Prostate gland (tissue), 2 donors: Measurements from ENCODE around the gene TBC1D19. TPM values are rescaled to one million over a fixed set of nuclear protein-coding genes. Genes with fewer than 3 reads are reported as not detected.
"Not testable (repeated sequence)": the region's sequence is repeated elsewhere in the genome, so short reads cannot be mapped to it uniquely, and the experiment has no call there.

ENCODE experiments used
- DNase-seq: peaks from one replicate; pipeline ENCODE4 v3.0.0-alpha.2; 2019; ENCODE audit warnings: low spot score
- H3K27ac ChIP-seq, 2 donors: fragments of 200-600 bp; sonication (generic); 2 replicates each; pipeline ENCODE4 v1.5.1; 2017 to 2019
- H3K27me3 ChIP-seq: fragments of 200-600 bp; sonication (generic); replicated peaks from 2 replicates; pipeline ENCODE4 v1.5.1; 2019; ENCODE audit not compliant: insufficient read depth
- H3K36me3 ChIP-seq, 2 donors: fragments of 200-600 bp; sonication (generic); 1 replicate in 1 of 2; 2 replicates in 1 of 2; pipeline versions ENCODE4 v1.5.1 to v1.8.1; 2017 to 2019
- H3K4me1 ChIP-seq: fragments of 200-600 bp; sonication (generic); replicated peaks from 2 replicates; pipeline ENCODE4 v1.5.1; 2019
- H3K4me3 ChIP-seq, 2 donors: fragments of 200-600 bp; sonication (generic); 2 replicates each; pipeline ENCODE4 v1.5.1; 2017 to 2019
- H3K9me3 ChIP-seq: fragments of 200-600 bp; sonication (generic); 2 replicates; pipeline ENCODE4 v1.5.1; 2017
- POLR2A ChIP-seq: fragments of 450-650 bp; IDR thresholded peaks from one replicate; pipeline ENCODE4 v1.6.1; 2016; ENCODE audit warnings: antibody characterized with exemption, mild to moderate bottlenecking
- POLR2AphosphoS5 ChIP-seq: sonication (generic); formaldehyde crosslinking; IDR thresholded peaks from one replicate; pipeline ENCODE4 v1.6.1; 2017; ENCODE audit warnings: antibody characterized with exemption
- WGBS: methylation state at CpG from one replicate; pipeline ENCODE4 v1.1.5; 2018; 5-methylcytosine and 5-hydroxymethylcytosine counted together
- intact Hi-C: fragments of 100-400 bp; cut with DNase I; formaldehyde crosslinking; loops from one replicate; pipeline ENCODE4 v1.14.2; 2022
- total RNA-seq, 2 donors: library from RNA; depleted of rRNA; stranded (reverse); fragments of >200 nt; gene quantifications; one replicate each; pipeline ENCODE4 v1.1.0, GENCODE V29; 2016
- TF ChIP-seq, protein P1 (sequence below), 4 experiments: fragments of 200-600 bp in 2 of 4; fragments of 450-650 bp in 2 of 4; sonication (generic) in 2 of 4; IDR thresholded peaks; 1 replicate in 3 of 4; 2 replicates in 1 of 4; pipeline ENCODE4 v1.5.1; 2016 to 2019; ENCODE audit warnings: antibody characterized with exemption in 4 of 4, mild to moderate bottlenecking in 2 of 4, moderate library complexity in 2 of 4

The TBC1D19 gene
- total RNA-seq, 2 donors from 2014 or later, result 11.3 to 19.9 TPM

DNA sequence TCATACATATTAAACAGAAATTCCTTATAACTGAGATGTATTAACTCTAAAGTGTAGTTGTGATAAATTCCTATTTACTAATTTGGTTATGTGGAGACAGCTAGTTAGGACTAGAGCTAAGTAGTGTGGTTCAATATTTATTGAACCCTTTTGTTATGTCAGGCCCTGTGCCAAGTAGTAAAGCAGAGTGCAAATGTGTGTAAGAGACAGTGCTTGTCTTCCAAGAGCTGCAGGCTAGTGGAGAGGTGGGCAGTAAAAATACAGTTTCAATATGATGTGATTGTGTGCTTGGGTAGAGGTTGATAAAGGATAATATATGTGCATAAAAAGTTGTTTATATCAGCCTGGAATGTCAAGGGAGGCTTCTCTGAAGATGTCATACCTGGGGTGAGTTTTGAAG, 80.0 kb downstream of the TBC1D19 start:
- no peak for TF ChIP-seq POLR2A
- no peak for TF ChIP-seq POLR2AphosphoS5
- TF ChIP-seq, protein P1, sequence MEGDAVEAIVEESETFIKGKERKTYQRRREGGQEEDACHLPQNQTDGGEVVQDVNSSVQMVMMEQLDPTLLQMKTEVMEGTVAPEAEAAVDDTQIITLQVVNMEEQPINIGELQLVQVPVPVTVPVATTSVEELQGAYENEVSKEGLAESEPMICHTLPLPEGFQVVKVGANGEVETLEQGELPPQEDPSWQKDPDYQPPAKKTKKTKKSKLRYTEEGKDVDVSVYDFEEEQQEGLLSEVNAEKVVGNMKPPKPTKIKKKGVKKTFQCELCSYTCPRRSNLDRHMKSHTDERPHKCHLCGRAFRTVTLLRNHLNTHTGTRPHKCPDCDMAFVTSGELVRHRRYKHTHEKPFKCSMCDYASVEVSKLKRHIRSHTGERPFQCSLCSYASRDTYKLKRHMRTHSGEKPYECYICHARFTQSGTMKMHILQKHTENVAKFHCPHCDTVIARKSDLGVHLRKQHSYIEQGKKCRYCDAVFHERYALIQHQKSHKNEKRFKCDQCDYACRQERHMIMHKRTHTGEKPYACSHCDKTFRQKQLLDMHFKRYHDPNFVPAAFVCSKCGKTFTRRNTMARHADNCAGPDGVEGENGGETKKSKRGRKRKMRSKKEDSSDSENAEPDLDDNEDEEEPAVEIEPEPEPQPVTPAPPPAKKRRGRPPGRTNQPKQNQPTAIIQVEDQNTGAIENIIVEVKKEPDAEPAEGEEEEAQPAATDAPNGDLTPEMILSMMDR (IDR thresholded peaks at IDR 0.05), result no peak
- no peaks in the 10 kb centered on the region for H3K9me3 ChIP-seq
- intact Hi-C loops, result no loop called here
- no peaks in the 10 kb centered on the region for H3K36me3 ChIP-seq
- H3K4me1 ChIP-seq, result no peaks in the 10 kb centered on the region
- DNase-seq, result no peak
- no peaks in the 10 kb centered on the region for H3K27me3 ChIP-seq
- no peak overlapping the region for H3K27ac ChIP-seq
- H3K4me3 ChIP-seq, result no peak overlapping the region

DNA sequence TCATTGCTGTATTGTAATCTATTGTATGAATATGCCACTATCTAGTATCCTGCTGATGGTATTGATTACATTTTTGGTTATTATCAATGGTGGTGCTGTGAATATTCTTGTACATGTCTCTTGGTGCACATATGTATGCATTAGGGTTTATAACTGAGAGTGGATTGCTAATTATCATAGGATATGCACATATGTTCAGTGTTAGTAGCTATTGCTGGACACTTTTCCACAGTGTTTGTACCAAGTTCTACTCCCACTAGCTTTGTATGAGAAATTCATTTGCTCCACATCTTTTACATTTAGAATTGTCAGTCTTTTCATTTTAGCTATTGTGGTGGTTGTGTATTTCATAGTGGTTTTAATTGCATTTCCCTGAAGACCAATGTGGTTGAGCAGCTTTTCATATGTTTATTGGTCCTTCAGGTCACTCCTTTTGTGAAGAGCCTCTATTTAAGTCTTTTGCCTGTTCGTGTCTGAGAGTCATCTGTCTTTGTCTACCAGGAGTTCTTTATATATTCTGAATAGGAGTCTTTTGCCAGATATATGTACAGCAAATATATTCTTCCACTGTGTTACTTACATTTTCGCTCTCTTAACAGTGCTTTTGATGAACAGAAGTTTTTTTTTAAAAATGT, 87.1 kb downstream of the TBC1D19 start:
- no peak for DNase-seq
- no peaks in the 10 kb centered on the region for H3K4me1 ChIP-seq
- intact Hi-C loops, result no loop called here
- H3K27ac ChIP-seq, result no peak overlapping the region
- H3K9me3 ChIP-seq, result no peaks in the 10 kb centered on the region
- WGBS, result 94% methylated on average over 2 of the region's 2 CpGs
- TF ChIP-seq, protein P1 (IDR thresholded peaks at IDR 0.05), result no peak
- TF ChIP-seq POLR2A (no peak), POLR2AphosphoS5 (no peak)
- no peaks in the 10 kb centered on the region for H3K27me3 ChIP-seq
- no peaks in the 10 kb centered on the region for H3K36me3 ChIP-seq
- no peak overlapping the region for H3K4me3 ChIP-seq

DNA sequence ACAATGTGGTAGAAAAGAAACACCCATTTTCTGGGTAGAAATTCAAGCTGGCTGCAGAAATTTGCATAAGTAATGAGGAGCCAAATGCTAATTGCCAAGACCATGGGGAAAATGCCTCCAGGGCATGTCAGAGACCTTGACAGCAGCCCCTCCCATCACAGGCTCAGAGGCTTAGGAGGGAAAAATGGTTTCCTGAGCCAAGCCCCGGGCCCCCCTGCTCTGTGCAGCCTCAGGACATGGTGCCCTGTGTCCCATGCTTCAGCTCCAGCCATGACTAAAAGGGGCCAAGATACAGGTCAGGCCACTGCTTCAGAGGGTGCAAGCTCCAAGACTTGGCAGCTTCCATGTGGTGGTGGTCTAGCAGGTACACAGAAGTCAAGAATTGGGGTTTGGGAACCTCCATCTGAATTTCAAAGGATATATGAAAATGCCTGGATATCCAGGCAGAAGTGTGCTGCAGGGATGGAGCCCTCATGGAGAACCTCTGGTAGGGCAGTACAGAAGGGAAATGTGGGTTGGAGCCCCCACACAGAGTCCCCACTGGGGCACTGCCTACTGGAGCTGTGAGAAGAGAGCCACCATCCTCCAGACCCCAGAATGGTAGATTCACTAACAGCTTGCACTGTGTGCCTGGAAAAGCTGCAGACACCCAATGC, 95.3 kb downstream of the TBC1D19 start:
- H3K4me1 ChIP-seq, DNase-seq, H3K27me3 ChIP-seq, H3K36me3 ChIP-seq, intact Hi-C loops, H3K4me3 ChIP-seq, H3K27ac ChIP-seq, H3K9me3 ChIP-seq: not testable (repeated sequence)
- WGBS, result 100% methylated on average over 1 of the region's 1 CpG

DNA sequence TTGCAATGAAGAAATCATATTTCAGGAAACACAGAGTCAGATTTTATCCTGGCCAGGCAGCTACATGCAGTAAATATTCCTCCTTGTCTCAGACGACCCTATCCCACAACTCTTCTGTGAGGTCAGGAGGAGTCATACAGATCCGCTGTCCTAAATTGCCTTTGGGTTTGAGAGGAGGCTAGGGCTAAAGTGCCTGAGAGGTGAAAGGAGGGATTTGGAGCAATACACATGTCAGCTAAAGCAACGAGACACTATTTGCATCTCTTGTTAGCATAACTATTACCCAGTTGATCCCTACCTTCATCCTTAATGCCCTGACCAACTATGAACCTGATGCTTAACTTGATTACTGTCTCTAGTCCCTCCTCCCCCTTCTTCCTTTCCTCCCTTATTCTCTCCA, 98.6 kb downstream of the TBC1D19 start:
- H3K4me1 ChIP-seq, result no peaks in the 10 kb centered on the region
- no peak for DNase-seq
- no peaks in the 10 kb centered on the region for H3K27me3 ChIP-seq
- no peak for TF ChIP-seq POLR2A
- TF ChIP-seq, protein P1 (IDR thresholded peaks at IDR 0.05), result no peak
- no peak for TF ChIP-seq POLR2AphosphoS5
- H3K4me3 ChIP-seq, result no peak overlapping the region
- H3K27ac ChIP-seq, result no peak overlapping the region
- WGBS, result 84% methylated on average over 3 of the region's 3 CpGs
- intact Hi-C loops, result no loop called here
- no peaks in the 10 kb centered on the region for H3K36me3 ChIP-seq
- H3K9me3 ChIP-seq, result no peaks in the 10 kb centered on the region

DNA sequence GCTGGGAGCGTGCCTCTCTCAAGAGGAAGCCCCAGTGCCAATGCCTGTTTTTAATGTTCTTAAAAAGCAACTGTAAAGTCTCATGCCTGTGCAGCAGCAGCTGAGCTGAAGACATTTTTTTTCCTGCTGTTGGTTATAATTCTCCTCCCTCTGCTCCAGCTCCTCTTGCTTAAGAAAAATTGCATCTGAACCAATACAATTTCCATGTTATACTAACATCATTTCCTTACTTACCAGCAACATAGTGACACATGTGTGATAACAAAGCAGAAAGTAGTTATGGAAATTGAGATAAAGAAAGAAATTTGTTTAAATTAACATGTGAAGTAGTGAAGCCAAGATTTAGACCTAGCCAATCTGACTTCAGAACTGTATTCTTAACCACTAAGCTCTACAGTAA, 101.4 kb downstream of the TBC1D19 start:
- H3K4me1 ChIP-seq, result no peaks in the 10 kb centered on the region
- intact Hi-C loops, result no loop called here
- TF ChIP-seq, protein P1 (IDR thresholded peaks at IDR 0.05), result no peak
- TF ChIP-seq POLR2A (no peak), POLR2AphosphoS5 (no peak)
- 100% methylated on average over 1 of the region's 1 CpG for WGBS
- H3K27me3 ChIP-seq, result no peaks in the 10 kb centered on the region
- no peaks in the 10 kb centered on the region for H3K9me3 ChIP-seq
- H3K36me3 ChIP-seq, result no peaks in the 10 kb centered on the region
- no peak overlapping the region for H3K27ac ChIP-seq
- no peak overlapping the region for H3K4me3 ChIP-seq
- DNase-seq, result no peak
